Duodenal mucosa (tissue), 2 donors: ENCODE measurements around the gene RFX8.

ENCODE experiments used
- H3K27ac ChIP-seq: one replicate; pipeline ENCODE4 v1.7.0; 2013; ENCODE audit warnings: low read depth, low read length
- H3K27me3 ChIP-seq, 2 donors: one replicate each; pipeline ENCODE4 v1.7.0; 2013; ENCODE audit warnings: low read length in 2 of 2, control low read depth in 1 of 2; ENCODE audit not compliant: insufficient read depth in 2 of 2, control insufficient read depth in 1 of 2
- H3K36me3 ChIP-seq, 2 donors: one replicate each; pipeline ENCODE4 v1.7.0; 2013; ENCODE audit warnings: low read length in 2 of 2, control low read depth in 1 of 2; ENCODE audit not compliant: insufficient read depth in 2 of 2, control insufficient read depth in 1 of 2
- H3K4me1 ChIP-seq, 2 donors: one replicate each; pipeline ENCODE4 v1.7.0; 2013; ENCODE audit warnings: low read length in 2 of 2, control low read depth in 1 of 2; ENCODE audit not compliant: insufficient read depth in 2 of 2, control insufficient read depth in 1 of 2
- H3K4me3 ChIP-seq, 2 donors: one replicate each; pipeline ENCODE4 v1.7.0; 2013; ENCODE audit warnings: low read length in 2 of 2, low read depth in 1 of 2
- H3K9ac ChIP-seq, 2 donors: one replicate each; pipeline ENCODE4 v1.7.0; 2013; ENCODE audit warnings: low read length in 2 of 2, low read depth in 1 of 2
- H3K9me3 ChIP-seq, 2 donors: one replicate each; pipeline ENCODE4 v1.7.0; 2013; ENCODE audit warnings: low read length in 2 of 2, control low read depth in 1 of 2; ENCODE audit not compliant: control insufficient read depth in 1 of 2

Gene RFX8

DNA sequence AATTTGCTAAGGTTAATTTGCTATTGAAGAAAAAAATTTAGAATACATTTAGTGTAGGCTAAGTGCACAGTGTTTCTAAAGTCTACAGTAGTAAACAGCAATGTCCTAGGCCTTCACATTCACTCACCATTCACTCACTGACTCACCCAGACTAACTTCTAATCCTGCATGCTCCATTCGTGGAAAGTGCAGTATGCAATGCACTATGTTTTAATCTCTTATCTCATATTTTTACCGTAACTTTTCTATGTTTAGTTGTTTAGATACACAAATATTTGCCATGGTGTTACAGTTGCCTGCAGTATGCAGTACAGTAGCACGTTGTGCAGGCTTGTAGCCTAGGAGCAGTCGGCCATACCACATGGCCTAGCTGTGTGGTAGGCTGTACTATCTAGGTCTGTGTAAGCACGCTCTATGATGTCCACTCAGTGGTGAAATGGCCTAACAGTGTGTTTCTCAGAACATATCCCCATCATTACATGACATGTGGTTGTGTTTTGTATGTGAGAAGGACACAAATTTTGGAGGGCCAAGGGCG is 18.1 kb upstream of the RFX8 start:
- Histone ChIP-seq H3K4me3 (no peak overlapping the region), H3K4me1 (no peaks in the 10 kb centered on the region), H3K36me3 (no peaks in the 10 kb centered on the region), H3K9ac (no peak overlapping the region), H3K27ac (no peak overlapping the region), H3K27me3 (no peaks in the 10 kb centered on the region), H3K9me3 (no peaks in the 10 kb centered on the region)

DNA sequence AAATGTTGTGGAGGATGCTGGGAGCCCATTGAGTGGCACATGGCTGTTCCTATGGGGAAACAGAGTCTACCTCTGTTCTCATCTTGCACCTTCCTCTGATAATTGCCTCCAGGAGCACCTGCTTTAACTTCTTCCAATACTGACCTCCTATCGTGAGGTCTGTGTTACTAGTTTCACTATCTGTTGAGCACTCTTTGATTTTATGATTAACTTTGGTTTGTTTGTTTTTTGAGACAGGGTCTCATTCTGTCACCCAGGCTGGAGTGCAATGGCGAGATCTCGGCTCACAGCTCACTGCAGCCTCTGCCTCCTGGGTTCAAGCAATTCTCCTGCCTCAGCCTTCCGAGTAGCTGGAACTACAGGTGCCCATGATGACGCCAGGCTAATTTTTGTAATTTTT is 12.1 kb upstream of the RFX8 start:
- no peaks in the 10 kb centered on the region for H3K9me3 ChIP-seq
- H3K9ac ChIP-seq: no peak overlapping the region
- H3K27ac ChIP-seq: no peak overlapping the region
- no peak overlapping the region for H3K4me3 ChIP-seq
- H3K36me3 ChIP-seq: no peaks in the 10 kb centered on the region
- no peaks in the 10 kb centered on the region for H3K27me3 ChIP-seq
- no peaks in the 10 kb centered on the region for H3K4me1 ChIP-seq

DNA sequence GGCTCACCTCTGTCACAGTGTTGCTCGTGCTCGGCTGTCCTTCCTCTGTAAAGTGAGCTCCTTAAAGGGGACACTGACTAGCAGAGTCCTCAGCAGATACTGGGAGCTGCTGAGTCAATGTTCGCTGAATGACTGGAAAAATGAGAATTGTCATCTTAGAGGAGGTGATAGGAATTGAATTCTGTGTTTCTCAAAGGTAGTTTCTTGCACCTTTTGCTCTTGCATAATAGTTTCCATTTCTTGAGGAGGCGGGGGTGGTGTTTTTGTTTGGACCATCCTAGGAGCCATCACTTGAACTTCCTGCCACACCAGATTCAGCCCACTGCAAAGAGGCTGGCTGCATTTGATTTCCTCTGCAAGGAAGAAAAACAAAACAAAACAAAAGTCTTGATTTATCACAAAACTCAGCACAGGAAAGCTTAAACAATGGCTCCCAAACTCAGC is 11.4 kb upstream of the RFX8 start:
- no peaks in the 10 kb centered on the region for H3K9me3 ChIP-seq
- H3K4me1 ChIP-seq: no peaks in the 10 kb centered on the region
- no peak overlapping the region for H3K9ac ChIP-seq
- H3K4me3 ChIP-seq: no peak overlapping the region
- H3K27ac ChIP-seq: no peak overlapping the region
- no peaks in the 10 kb centered on the region for H3K36me3 ChIP-seq
- H3K27me3 ChIP-seq: no peaks in the 10 kb centered on the region

DNA sequence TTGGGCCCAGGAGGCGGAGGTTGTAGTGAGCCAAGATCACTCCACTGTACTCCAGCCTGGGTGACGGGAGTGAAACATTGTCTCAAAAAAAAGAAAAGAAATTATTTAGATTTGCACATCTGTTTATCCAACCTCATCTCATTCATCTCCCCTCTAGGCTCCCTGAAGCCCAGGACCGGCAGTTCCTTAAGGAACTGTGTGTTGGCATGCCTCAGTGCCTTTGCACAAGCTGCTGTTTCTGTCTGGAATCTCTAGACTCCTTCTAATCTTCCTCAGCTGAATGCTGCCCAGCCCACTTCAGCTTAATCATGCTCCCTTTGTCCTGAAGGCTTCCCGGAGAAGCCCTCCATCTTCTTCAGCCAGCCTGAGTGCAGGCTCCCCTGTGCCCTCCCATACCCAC is 10.9 kb upstream of the RFX8 start:
- no peak overlapping the region for H3K27ac ChIP-seq
- H3K9me3 ChIP-seq: no peaks in the 10 kb centered on the region
- no peak overlapping the region for H3K4me3 ChIP-seq
- no peaks in the 10 kb centered on the region for H3K27me3 ChIP-seq
- no peak overlapping the region for H3K9ac ChIP-seq
- H3K36me3 ChIP-seq: no peaks in the 10 kb centered on the region
- no peaks in the 10 kb centered on the region for H3K4me1 ChIP-seq

DNA sequence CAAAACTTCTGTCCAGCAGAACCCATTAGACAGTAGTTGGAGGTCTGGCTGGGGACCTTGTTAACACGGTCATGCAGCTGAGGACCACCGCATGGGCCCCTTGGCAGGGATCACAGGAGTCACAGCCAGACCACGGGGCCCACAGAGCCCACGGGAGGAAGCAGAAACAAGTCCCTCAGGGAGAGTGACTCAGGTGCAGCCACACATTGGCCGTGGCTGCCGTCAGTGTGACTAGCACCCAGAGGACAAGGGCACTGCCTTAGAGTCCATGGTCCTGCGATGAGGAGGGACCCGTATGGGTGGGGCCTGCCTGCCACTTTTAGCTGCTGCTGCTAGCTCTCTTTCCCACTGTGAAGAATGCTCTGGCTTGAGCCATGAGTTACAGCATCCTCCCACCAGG is 5.9 kb upstream of the RFX8 start:
- Histone ChIP-seq H3K27me3 (peaks cover 7 to 13% of the 10 kb centered on the region in 2 donors), H3K9ac (no peak overlapping the region), H3K4me1 (no peaks in the 10 kb centered on the region), H3K4me3 (no peak overlapping the region), H3K36me3 (no peaks in the 10 kb centered on the region), H3K27ac (no peak overlapping the region), H3K9me3 (no peaks in the 10 kb centered on the region)

DNA sequence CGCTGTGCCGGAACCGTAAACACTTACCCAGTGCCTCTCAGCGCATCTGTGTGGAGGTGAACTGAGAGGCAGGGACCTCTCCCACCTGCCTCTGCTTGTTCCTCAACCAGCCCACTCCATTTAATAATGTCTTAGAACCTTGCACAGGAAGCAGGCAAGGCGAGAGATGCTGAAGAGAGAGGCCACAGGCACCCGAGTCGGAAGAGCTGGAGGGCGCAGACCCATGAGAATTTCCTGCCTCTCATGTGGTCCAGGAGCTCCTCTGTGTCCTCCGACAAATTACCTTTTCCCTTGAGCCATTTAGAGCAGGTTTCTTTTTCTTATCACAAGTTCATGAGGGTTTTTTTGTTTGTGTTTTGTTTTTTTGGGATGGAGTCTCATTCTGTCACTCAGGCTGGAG is 4.9 kb upstream of the RFX8 start:
- Histone ChIP-seq H3K27ac (no peak overlapping the region), H3K9ac (no peak overlapping the region), H3K9me3 (no peaks in the 10 kb centered on the region), H3K27me3 (peaks cover 9 to 17% of the 10 kb centered on the region in 2 donors), H3K4me3 (no peak overlapping the region), H3K36me3 (no peaks in the 10 kb centered on the region), H3K4me1 (no peaks in the 10 kb centered on the region)

DNA sequence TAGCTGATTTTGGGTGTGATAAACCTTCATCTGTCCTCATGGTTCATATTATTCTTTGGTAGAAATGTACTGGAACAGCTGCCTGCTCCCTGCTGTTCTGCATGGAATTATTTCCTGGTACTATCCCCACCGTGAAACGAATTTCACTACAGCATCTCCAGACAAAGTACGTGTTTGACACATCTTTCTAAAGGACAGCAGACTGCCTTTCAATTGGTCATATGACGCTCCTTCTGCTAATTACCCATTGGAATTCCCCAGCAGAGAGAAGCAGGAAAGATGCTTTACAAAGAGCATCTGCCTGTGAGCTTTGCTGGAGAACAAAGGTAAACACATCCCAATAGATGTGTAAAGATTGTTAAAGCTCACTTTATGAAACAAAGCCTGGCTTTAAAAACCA is 4.4 kb upstream of the RFX8 start:
- H3K27me3 ChIP-seq: peaks cover 11 to 19% of the 10 kb centered on the region in 2 donors
- no peak overlapping the region for H3K4me3 ChIP-seq
- no peak overlapping the region for H3K27ac ChIP-seq
- H3K9ac ChIP-seq: no peak overlapping the region
- H3K36me3 ChIP-seq: no peaks in the 10 kb centered on the region
- no peaks in the 10 kb centered on the region for H3K4me1 ChIP-seq
- H3K9me3 ChIP-seq: no peaks in the 10 kb centered on the region

DNA sequence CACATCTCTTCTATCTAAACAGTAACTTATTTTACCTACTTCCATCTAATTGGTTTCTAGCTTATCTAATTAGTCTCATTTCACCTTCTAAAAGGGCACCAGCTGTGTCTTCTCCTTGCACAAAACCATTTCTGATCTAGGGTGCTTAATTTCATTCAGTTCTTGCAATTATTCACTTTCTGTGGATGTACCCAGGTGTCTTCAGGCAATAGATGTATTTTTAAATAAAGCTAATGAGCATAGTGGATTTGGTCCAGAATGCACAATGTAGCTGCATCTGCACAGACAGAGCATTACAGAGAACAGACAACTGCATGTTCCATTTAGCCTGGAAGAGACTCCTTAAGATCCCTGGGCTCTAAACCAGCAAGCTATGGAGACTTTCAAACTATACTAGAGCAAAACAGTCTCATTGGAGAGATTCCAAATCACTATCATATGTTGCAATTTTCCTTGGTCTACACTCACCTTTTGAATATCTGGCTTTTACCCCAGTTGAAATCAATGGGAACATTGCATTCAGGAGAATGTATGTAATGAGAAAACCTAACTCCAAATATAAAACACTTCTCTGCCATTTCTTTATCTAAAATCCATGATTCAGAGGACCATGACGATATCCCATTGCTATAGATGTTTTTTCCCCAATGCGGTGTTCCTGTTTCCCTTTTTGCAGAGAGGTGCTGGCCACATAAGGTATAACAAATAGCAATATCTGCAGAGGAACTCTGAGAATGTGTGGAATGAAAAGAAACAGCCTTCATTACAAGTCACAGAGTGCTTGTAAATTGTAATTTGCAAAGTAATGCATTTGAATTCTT is 3.5 kb upstream of the RFX8 start:
- Histone ChIP-seq H3K9ac (no peak overlapping the region), H3K27ac (no peak overlapping the region), H3K36me3 (no peaks in the 10 kb centered on the region), H3K4me3 (no peak overlapping the region), H3K9me3 (no peaks in the 10 kb centered on the region), H3K27me3 (peaks cover 16 to 22% of the 10 kb centered on the region in 2 donors), H3K4me1 (no peaks in the 10 kb centered on the region)

DNA sequence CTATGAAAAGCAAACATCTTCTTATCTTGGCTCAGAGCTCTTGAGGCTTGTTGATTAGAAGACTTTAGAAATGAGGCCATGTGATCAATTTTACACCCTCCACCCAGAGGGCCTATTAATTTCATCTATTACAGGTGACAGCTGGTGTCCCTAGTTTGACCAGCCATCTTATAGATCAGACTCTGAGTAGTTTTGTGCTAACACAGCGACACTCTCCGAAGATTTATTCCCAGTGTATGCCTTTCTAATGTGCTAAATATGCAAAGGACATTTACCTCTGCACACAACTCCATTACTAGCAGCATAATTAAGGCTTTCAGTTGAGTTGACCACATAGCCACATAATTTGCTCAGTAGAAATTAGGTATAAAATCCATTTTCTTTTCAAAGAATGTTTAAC is 2.6 kb upstream of the RFX8 start:
- Histone ChIP-seq H3K4me1 (no peaks in the 10 kb centered on the region), H3K27ac (no peak overlapping the region), H3K36me3 (no peaks in the 10 kb centered on the region), H3K9me3 (no peaks in the 10 kb centered on the region), H3K27me3 (peaks cover 16 to 25% of the 10 kb centered on the region in 2 donors), H3K9ac (no peak overlapping the region), H3K4me3 (no peak overlapping the region)

DNA sequence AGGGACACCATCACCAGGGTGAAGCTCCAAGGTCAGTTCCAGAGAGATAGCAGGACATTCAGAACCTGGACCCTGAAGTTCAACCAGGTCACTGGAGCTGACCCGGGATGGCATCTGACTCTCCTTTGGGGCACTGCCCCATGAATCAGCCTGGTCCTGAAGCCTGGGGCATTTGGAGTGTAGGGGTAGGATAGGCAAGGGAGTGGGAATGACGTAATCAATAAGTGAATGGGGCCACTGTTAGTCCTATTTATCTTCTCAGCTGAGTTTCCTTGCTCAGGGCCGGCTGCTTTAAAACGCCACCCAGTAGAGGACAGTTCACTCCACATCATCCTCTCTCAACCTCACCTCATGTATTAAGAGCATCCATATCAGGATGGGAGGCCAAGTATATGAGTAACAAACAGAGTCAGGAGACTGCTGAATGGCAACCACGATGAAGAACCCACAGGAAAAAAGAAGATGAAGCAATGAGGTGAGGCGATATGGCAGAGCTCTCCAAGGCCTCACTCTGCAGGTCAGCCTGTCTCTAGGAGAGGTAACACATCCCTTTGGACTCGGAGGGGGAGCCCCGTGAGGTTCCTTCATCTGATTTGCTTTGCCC is 1.8 kb upstream of the RFX8 start:
- Histone ChIP-seq H3K27ac (no peak overlapping the region), H3K27me3 (peaks cover 16 to 25% of the 10 kb centered on the region in 2 donors), H3K4me1 (no peaks in the 10 kb centered on the region), H3K4me3 (no peak overlapping the region), H3K36me3 (no peaks in the 10 kb centered on the region), H3K9me3 (no peaks in the 10 kb centered on the region), H3K9ac (no peak overlapping the region)
